H9 (cell line): ENCODE results near the gene FOXP2. TPM values are rescaled to one million over a fixed set of nuclear protein-coding genes. Genes with fewer than 3 reads are reported as not detected.

Experiments used
- DNase-seq: peaks from one replicate; pipeline ENCODE4 v3.0.0-alpha.2; 2017
- H2AFZ ChIP-seq: one replicate; pipeline ENCODE4 v1.6.1; 2013; ENCODE audit warnings: mild to moderate bottlenecking, low read length, control low read depth, moderate library complexity
- H2AK5ac ChIP-seq: 2 replicates; pipeline ENCODE4 v1.6.1; 2013; ENCODE audit warnings: low read length, control low read depth, mixed read lengths; ENCODE audit not compliant: insufficient read length
- H2BK120ac ChIP-seq: one replicate; pipeline ENCODE4 v1.6.1; 2013; ENCODE audit warnings: low read depth, mild to moderate bottlenecking, low read length, control low read depth, inconsistent platforms; ENCODE audit not compliant: poor library complexity, severe bottlenecking
- H2BK12ac ChIP-seq: 2 replicates; pipeline ENCODE4 v1.6.1; 2013; ENCODE audit warnings: low read length, control low read depth, mixed read lengths, low read depth; ENCODE audit not compliant: insufficient read length
- H2BK15ac ChIP-seq: 2 replicates; pipeline ENCODE4 v1.6.1; 2013; ENCODE audit warnings: low read depth, low read length, control low read depth
- H2BK20ac ChIP-seq: one replicate; pipeline ENCODE4 v1.6.1; 2013; ENCODE audit warnings: low read depth, mild to moderate bottlenecking, low read length, control low read depth, inconsistent platforms; ENCODE audit not compliant: poor library complexity, severe bottlenecking
- H2BK5ac ChIP-seq: 2 replicates; pipeline ENCODE4 v1.6.1; 2013; ENCODE audit warnings: low read length, control low read depth, mixed read lengths; ENCODE audit not compliant: insufficient read length
- H3K14ac ChIP-seq: 2 replicates; pipeline ENCODE4 v1.6.1; 2013; ENCODE audit warnings: low read length, control low read depth; ENCODE audit not compliant: insufficient read depth
- H3K18ac ChIP-seq: 2 replicates; pipeline ENCODE4 v1.6.1; 2013; ENCODE audit warnings: low read depth, mild to moderate bottlenecking, mixed read lengths, low read length, control low read depth; ENCODE audit not compliant: insufficient read length
- H3K23ac ChIP-seq: 2 replicates; pipeline ENCODE4 v1.6.1; 2013; ENCODE audit warnings: low read length, control low read depth, mixed read lengths, low read depth; ENCODE audit not compliant: insufficient read length
- H3K23me2 ChIP-seq: 2 replicates; pipeline ENCODE4 v1.6.1; 2013; ENCODE audit warnings: low read depth, mild to moderate bottlenecking, mixed read lengths, low read length, control low read depth; ENCODE audit not compliant: insufficient read length, poor library complexity, severe bottlenecking
- H3K27ac ChIP-seq: 2 replicates; pipeline ENCODE4 v1.5.1; 2013; ENCODE audit warnings: low read length, control low read depth, mixed read lengths, low read depth; ENCODE audit not compliant: insufficient read length
- H3K27me3 ChIP-seq: 2 replicates; pipeline ENCODE4 v1.6.1; 2013; ENCODE audit warnings: low read length, control low read depth, inconsistent platforms; ENCODE audit not compliant: insufficient read depth
- H3K4ac ChIP-seq: 2 replicates; pipeline ENCODE4 v1.6.1; 2013; ENCODE audit warnings: low read depth, mild to moderate bottlenecking, control low read depth, inconsistent platforms, low read length, moderate library complexity
- H3K4me1 ChIP-seq: 2 replicates; pipeline ENCODE4 v1.6.1; 2013; ENCODE audit warnings: low read length, control low read depth, inconsistent platforms; ENCODE audit not compliant: insufficient read depth
- H3K4me2 ChIP-seq: 2 replicates; pipeline ENCODE4 v1.6.1; 2013; ENCODE audit warnings: low read length, control low read depth, mixed read lengths; ENCODE audit not compliant: insufficient read length, insufficient read depth
- H3K56ac ChIP-seq: 2 replicates; pipeline ENCODE4 v1.6.1; 2013; ENCODE audit warnings: low read depth, mild to moderate bottlenecking, mixed read lengths, low read length, control low read depth; ENCODE audit not compliant: insufficient read length
- H3K79me1 ChIP-seq: 2 replicates; pipeline ENCODE4 v1.6.1; 2013; ENCODE audit warnings: low read depth, mild to moderate bottlenecking, moderate library complexity, low read length, control low read depth, inconsistent platforms; ENCODE audit not compliant: insufficient read depth, poor library complexity, severe bottlenecking
- H3K79me2 ChIP-seq: 2 replicates; pipeline ENCODE4 v1.6.1; 2013; ENCODE audit warnings: low read length, control low read depth, inconsistent platforms; ENCODE audit not compliant: insufficient read depth
- H3K9ac ChIP-seq: 2 replicates; pipeline ENCODE4 v1.6.1; 2013; ENCODE audit warnings: low read length, control low read depth, mixed read lengths; ENCODE audit not compliant: insufficient read length; ENCODE audit errors: extremely low read depth
- H3K9me3 ChIP-seq: one replicate; pipeline ENCODE4 v1.6.1; 2013; ENCODE audit warnings: low read depth, low read length, inconsistent platforms; ENCODE audit not compliant: control insufficient read depth
- H3T11ph ChIP-seq: one replicate; pipeline ENCODE4 v1.6.1; 2013; ENCODE audit warnings: mild to moderate bottlenecking, low read length, control low read depth, inconsistent platforms
- H4K20me1 ChIP-seq: one replicate; pipeline ENCODE4 v1.6.1; 2013; ENCODE audit not compliant: control insufficient read depth, insufficient read length, insufficient read depth
- H4K5ac ChIP-seq: 2 replicates; pipeline ENCODE4 v1.6.1; 2013; ENCODE audit warnings: low read depth, mild to moderate bottlenecking, mixed read lengths, low read length, control low read depth; ENCODE audit not compliant: insufficient read length
- H4K8ac ChIP-seq: replicated peaks from 2 replicates; pipeline ENCODE4 v1.6.1; 2013; ENCODE audit warnings: low read length, control low read depth, mixed read lengths, low read depth; ENCODE audit not compliant: insufficient read length
- H4K91ac ChIP-seq: 2 replicates; pipeline ENCODE4 v1.6.1; 2013; ENCODE audit warnings: low read depth, mild to moderate bottlenecking, moderate library complexity, mixed read lengths, low read length, control low read depth; ENCODE audit not compliant: insufficient read length
- H3K27ac Mint-ChIP-seq, 3 experiments: 2 replicates in 2 of 3; 3 replicates in 1 of 3; pipeline ENCODE4 v1.8.0; 2020 to 2021; ENCODE audit warnings: mixed read lengths in 3 of 3, mild to moderate bottlenecking in 1 of 3, moderate library complexity in 1 of 3
- H3K27me3 Mint-ChIP-seq: 2 replicates; pipeline ENCODE4 v1.8.0; 2021; ENCODE audit warnings: low read depth, mild to moderate bottlenecking, moderate library complexity, mixed read lengths
- H3K36me3 Mint-ChIP-seq, 3 experiments: 2 replicates in 2 of 3; 3 replicates in 1 of 3; pipeline ENCODE4 v1.8.0; 2020 to 2021; ENCODE audit warnings: low read depth in 3 of 3, mixed read lengths in 3 of 3; ENCODE audit not compliant: insufficient read depth in 1 of 3
- H3K4me1 Mint-ChIP-seq, 2 experiments: 2 replicates each; pipeline ENCODE4 v1.8.0; 2020; ENCODE audit warnings: mixed read lengths in 2 of 2
- H3K4me3 Mint-ChIP-seq, 2 experiments: 2 replicates in 1 of 2; 3 replicates in 1 of 2; pipeline ENCODE4 v1.8.0; 2020 to 2021; ENCODE audit warnings: mild to moderate bottlenecking in 2 of 2, mixed read lengths in 2 of 2, moderate library complexity in 1 of 2
- H3K9me3 Mint-ChIP-seq, 2 experiments: 2 replicates in 1 of 2; 3 replicates in 1 of 2; pipeline ENCODE4 v1.8.0; 2020; ENCODE audit warnings: mild to moderate bottlenecking in 2 of 2, mixed read lengths in 2 of 2, moderate library complexity in 1 of 2
- CTCF ChIP-seq: fragments of 200-600 bp; sonication (generic); conservative IDR thresholded peaks from 3 replicates; pipeline ENCODE4 v1.8.0; 2021; ENCODE audit warnings: antibody characterized with exemption, mild to moderate bottlenecking
- WGBS: extraction: QIAGEN DNeasy Blood & Tissue Kit; methylation state at CpG from one replicate; pipeline ENCODE4 v1.1.7; 2013; ENCODE audit warnings: missing lambda C conversion rate, low lambda C conversion rate, mixed read lengths; ENCODE audit not compliant: insufficient read length; ENCODE audit errors: extremely low coverage; 5-methylcytosine and 5-hydroxymethylcytosine counted together
- total RNA-seq: library from RNA; stranded (reverse); gene quantifications from 2 replicates; pipeline ENCODE4 v1.2.1, GENCODE V29; 2021

FOXP2 gene
- total RNA-seq, 1 experiment from 2014 or later: not detected

DNA sequence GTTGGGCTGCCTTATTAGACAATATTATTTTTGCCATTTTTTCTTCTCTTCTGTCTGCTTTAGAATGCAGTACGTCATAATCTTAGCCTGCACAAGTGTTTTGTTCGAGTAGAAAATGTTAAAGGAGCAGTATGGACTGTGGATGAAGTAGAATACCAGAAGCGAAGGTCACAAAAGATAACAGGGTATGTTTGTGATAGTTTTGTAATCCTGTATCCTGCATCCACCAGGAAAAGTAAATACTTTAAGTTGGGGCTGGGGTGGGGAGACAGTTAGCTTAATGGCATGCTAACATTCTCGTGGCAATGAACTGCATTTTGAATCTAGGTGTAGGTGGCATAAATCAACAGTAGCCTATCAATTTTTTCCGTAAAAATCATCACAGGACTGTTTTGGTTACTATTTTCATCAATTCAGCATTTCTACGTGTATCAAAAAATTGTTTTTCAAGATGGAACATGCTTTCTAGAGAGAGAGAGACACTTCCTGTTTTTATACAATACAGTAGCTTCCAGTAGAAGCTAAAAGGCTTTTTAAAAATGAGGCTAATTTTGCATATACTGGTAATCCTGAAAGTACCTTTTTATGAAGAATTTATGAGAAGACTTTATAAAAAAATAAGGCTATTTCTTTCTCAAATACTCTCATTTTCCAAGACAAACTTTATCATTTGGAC, 247.5 kb downstream of the FOXP2 start:
- Mint-ChIP-seq H3K4me1 (peaks cover 32 to 37% of the 10 kb centered on the region in 2 experiments), H3K36me3 (no peaks in the 10 kb centered on the region), H3K27me3 (no peaks in the 10 kb centered on the region), H3K9me3 (no peaks in the 10 kb centered on the region), H3K27ac (peak overlapping the region in 1 of 3 experiments; percentile 20; a peak in 1 of 7 replicates), H3K4me3 (no peak overlapping the region)
- H2BK12ac ChIP-seq: no peak overlapping the region
- H2AK5ac ChIP-seq: no peak overlapping the region
- no peak overlapping the region for H3K23ac ChIP-seq
- no peak overlapping the region for H3K9ac ChIP-seq
- no peaks in the 10 kb centered on the region for H3K23me2 ChIP-seq
- H3K14ac ChIP-seq: no peak overlapping the region
- no peak overlapping the region for H3K27ac ChIP-seq
- no peak overlapping the region for H3K18ac ChIP-seq
- H3K56ac ChIP-seq: no peak overlapping the region
- no peak overlapping the region for H2BK15ac ChIP-seq
- no peak overlapping the region for H2AFZ ChIP-seq
- H3K9me3 ChIP-seq: no peaks in the 10 kb centered on the region
- no peak overlapping the region for H2BK20ac ChIP-seq
- no peak overlapping the region for H3T11ph ChIP-seq
- H4K8ac ChIP-seq: no peak overlapping the region
- no peaks in the 10 kb centered on the region for H3K79me1 ChIP-seq
- no peak overlapping the region for H2BK120ac ChIP-seq
- no peaks in the 10 kb centered on the region for H4K20me1 ChIP-seq
- H2BK5ac ChIP-seq: no peak overlapping the region
- no peak overlapping the region for H3K4ac ChIP-seq
- H3K4me1 ChIP-seq: peaks cover 9% of the 10 kb centered on the region
- H3K4me2 ChIP-seq: no peak overlapping the region
- H3K27me3 ChIP-seq: no peaks in the 10 kb centered on the region
- no peak for DNase-seq
- no peaks in the 10 kb centered on the region for H3K79me2 ChIP-seq
- H4K91ac ChIP-seq: no peak overlapping the region
- no peak overlapping the region for H4K5ac ChIP-seq
- whole genome bisulfite sequencing: no CpG with 5 or more reads among the region's 6 CpGs
- TF ChIP-seq CTCF: no peak
